Inflammatory macrophage treated with lipopolysaccharide for 1 hour (primary cell): ENCODE results near the gene FYB2.
"Not testable (repeated sequence)": the region's sequence is repeated elsewhere in the genome, so short reads cannot be mapped to it uniquely, and the experiment has no call there.

Experiments used
- DNase-seq, 2 donors: peaks; one replicate each; pipeline ENCODE4 v3.0.0-alpha.2; 2020 to 2022

FYB2 gene

GRCh38 chr1:56788102-56788501 lies 31.1 kb downstream of the FYB2 start:
- DNase-seq: no peak

- no peak for DNase-seq
These were observed 31.9 kb downstream of the FYB2 start for GRCh38 chr1:56787330-56787729.

- no peak for DNase-seq
These were observed 36.4 kb downstream of the FYB2 start for GRCh38 chr1:56782773-56783172.

- DNase-seq: no peak
These were observed 38.4 kb downstream of the FYB2 start for GRCh38 chr1:56780826-56781225.

- DNase-seq: no peak
These were observed 39.0 kb downstream of the FYB2 start for GRCh38 chr1:56780128-56780750.

- DNase-seq: no peak
These were observed 41.2 kb downstream of the FYB2 start for GRCh38 chr1:56777972-56778371.

GRCh38 chr1:56774732-56775131 lies 44.5 kb downstream of the FYB2 start:
- not testable (repeated sequence) for DNase-seq

GRCh38 chr1:56774067-56774609 lies 45.1 kb downstream of the FYB2 start:
- DNase-seq: peak; percentile 27 to 34

GRCh38 chr1:56773341-56774066 lies 45.7 kb downstream of the FYB2 start:
- peak in 1 of 2 donors; percentile 14 for DNase-seq

GRCh38 chr1:56771717-56772116 lies 47.5 kb downstream of the FYB2 start:
- no peak for DNase-seq

GRCh38 chr1:56758794-56759193 lies 60.4 kb downstream of the FYB2 start:
- DNase-seq: peak in 1 of 2 donors; percentile 7

- DNase-seq: no peak
These were observed 61.1 kb downstream of the FYB2 start for GRCh38 chr1:56758135-56758534.

- DNase-seq: no peak
These were observed 63.3 kb downstream of the FYB2 start for GRCh38 chr1:56755911-56756310.

- no peak for DNase-seq
These were observed 64.3 kb downstream of the FYB2 start for GRCh38 chr1:56754708-56755479.

GRCh38 chr1:56745231-56745630 lies 74.0 kb downstream of the FYB2 start:
- no peak for DNase-seq

- DNase-seq: no peak
These were observed 90.2 kb downstream of the FYB2 start for GRCh38 chr1:56728964-56729363.

GRCh38 chr1:56726706-56727105 lies 92.5 kb downstream of the FYB2 start:
- no peak for DNase-seq

GRCh38 chr1:56719171-56719570 lies 100.0 kb downstream of the FYB2 start:
- no peak for DNase-seq

- no peak for DNase-seq
These were observed 104.0 kb downstream of the FYB2 start for GRCh38 chr1:56715156-56715555.

GRCh38 chr1:56713112-56713511 lies 106.1 kb downstream of the FYB2 start:
- DNase-seq: no peak

GRCh38 chr1:56712150-56712549 lies 107.1 kb downstream of the FYB2 start:
- DNase-seq: no peak

GRCh38 chr1:56710646-56711045 lies 108.6 kb downstream of the FYB2 start:
- no peak for DNase-seq

- DNase-seq: no peak
These were observed 109.2 kb downstream of the FYB2 start for GRCh38 chr1:56709995-56710394.
